GM13976 (cell line): ENCODE data around the gene AIM2.

Source experiments
- DNase-seq: peaks from one replicate; pipeline ENCODE4 v3.0.0; 2012; ENCODE audit warnings: low spot score
- CTCF ChIP-seq: IDR thresholded peaks from 2 replicates; pipeline ENCODE4 v1.5.1; 2012; ENCODE audit warnings: borderline replicate concordance, mild to moderate bottlenecking; ENCODE audit not compliant: insufficient read depth; ENCODE audit errors: extremely low read depth, missing control alignments, control extremely low read depth
- in situ Hi-C: fragments of 300-500 bp; cut with MboI; formaldehyde crosslinking; loops from one replicate; pipeline ENCODE4 v1.12.0; 2022; ENCODE audit warnings: low sequenced_read_pairs, mixed read lengths, inconsistent platforms; ENCODE audit not compliant: unreplicated experiment

The AIM2 gene

DNA sequence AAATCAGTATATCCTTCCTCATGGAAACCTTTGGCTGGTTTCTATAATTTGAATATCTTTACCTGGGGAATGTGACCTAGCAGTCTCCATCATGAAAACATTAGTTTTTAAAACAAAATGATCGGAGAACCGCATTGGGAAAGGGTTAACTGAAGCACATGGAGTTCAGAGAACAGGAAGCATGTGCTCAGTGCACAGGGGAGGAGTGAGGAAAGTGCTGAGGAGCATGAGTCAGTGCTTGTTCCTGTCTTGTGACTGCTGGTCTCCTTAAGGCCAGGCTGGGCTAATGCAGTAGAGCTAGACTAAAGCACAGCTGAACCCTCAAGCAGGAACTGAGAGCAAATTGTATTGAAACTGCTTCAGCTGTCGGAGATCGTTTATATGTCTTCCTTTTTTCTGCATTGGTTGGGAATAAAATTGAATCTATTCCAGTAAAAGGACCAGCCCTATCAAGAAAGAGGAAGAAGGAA is 61.1 kb downstream of the AIM2 start:
- in situ Hi-C loops = no loop called here
- TF ChIP-seq CTCF = no peak
- peak; percentile 64 for DNase-seq

GRCh38 chr1:159014851-159015250 is 61.7 kb downstream of the AIM2 start:
- TF ChIP-seq CTCF = no peak
- DNase-seq = no peak
- in situ Hi-C loops = loop anchor here (5.0 kb wide), 1 partner anchor 57 kb away; no protein-coding TSS in a partner anchor

DNA sequence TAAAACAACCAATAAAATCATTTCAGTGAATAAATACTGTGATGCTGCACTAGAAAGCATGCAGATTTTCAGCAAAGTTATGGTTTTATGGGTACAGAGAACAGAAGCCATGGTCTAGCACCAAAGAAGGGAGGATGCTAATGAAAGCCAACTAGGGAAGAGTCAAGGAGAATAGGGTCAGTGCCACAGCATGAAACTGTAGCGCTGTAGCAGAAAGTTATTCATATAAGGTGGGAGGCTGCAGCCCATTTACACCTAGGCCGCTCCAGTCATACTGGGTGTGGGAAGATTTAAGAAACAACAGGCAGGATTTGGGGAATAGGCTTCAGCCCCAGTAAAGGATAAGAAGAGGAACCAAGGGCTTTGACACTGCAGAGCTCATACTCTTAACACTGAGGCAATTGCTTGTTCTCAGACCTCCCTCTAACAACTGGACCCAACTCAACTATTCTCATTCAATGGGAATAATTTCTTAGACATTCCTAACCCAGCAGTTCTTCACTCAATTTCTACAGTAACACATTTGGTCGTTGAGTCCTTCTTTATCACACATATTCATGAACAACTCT is 62.5 kb downstream of the AIM2 start:
- no peak for TF ChIP-seq CTCF
- in situ Hi-C loops = loop anchor here (5.0 kb wide), 1 partner anchor 58 kb away; no protein-coding TSS in a partner anchor
- no peak for DNase-seq

DNA sequence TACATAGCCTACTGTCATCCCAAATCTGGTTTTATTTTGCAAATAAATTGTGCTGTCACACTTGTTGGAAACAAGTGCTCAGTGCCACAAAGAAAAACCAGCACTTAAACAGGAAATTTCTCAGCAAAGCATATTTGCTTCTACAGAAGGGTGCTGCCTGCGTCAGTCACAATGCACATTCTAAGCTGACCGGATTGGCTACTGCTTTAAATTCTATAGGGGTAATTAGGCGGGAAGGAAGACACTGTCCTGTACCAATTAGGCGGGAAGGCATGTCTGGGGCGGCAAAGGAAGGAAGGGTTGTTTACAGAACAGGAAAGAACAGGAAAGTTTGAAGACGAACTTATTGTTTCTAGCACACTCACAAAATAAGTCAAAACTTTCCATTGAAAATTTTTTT is 64.1 kb downstream of the AIM2 start:
- no peak for TF ChIP-seq CTCF
- no peak for DNase-seq
- in situ Hi-C loops = loop anchor here (5.0 kb wide), 1 partner anchor 60 kb away; no protein-coding TSS in a partner anchor
